ENCODE results near the gene ELL. TPM values are rescaled to one million over a fixed set of nuclear protein-coding genes. Genes with fewer than 3 reads are reported as not detected.

ELL gene
- polyA plus RNA-seq, 1 of the 3 experiments (the other 2 are of a cell fraction): 7.4 TPM

- TF ChIP-seq, protein P1, sequence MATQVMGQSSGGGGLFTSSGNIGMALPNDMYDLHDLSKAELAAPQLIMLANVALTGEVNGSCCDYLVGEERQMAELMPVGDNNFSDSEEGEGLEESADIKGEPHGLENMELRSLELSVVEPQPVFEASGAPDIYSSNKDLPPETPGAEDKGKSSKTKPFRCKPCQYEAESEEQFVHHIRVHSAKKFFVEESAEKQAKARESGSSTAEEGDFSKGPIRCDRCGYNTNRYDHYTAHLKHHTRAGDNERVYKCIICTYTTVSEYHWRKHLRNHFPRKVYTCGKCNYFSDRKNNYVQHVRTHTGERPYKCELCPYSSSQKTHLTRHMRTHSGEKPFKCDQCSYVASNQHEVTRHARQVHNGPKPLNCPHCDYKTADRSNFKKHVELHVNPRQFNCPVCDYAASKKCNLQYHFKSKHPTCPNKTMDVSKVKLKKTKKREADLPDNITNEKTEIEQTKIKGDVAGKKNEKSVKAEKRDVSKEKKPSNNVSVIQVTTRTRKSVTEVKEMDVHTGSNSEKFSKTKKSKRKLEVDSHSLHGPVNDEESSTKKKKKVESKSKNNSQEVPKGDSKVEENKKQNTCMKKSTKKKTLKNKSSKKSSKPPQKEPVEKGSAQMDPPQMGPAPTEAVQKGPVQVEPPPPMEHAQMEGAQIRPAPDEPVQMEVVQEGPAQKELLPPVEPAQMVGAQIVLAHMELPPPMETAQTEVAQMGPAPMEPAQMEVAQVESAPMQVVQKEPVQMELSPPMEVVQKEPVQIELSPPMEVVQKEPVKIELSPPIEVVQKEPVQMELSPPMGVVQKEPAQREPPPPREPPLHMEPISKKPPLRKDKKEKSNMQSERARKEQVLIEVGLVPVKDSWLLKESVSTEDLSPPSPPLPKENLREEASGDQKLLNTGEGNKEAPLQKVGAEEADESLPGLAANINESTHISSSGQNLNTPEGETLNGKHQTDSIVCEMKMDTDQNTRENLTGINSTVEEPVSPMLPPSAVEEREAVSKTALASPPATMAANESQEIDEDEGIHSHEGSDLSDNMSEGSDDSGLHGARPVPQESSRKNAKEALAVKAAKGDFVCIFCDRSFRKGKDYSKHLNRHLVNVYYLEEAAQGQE (IDR thresholded peaks at IDR 0.05; ENCODE audit: low read depth, low read length): no peak
- TF ChIP-seq TEAD4 (IDR thresholded peaks at IDR 0.05; ENCODE audit: borderline replicate concordance, insufficient read depth) (no peak), YY1 (IDR thresholded peaks at IDR 0.05; ENCODE audit: low read depth) (0 out of 2 replicates have a peak, but pooled peaks have one; percentile 13), TCF12 (IDR thresholded peaks at IDR 0.05) (no peak), IRF3 (IDR thresholded peaks at IDR 0.05; ENCODE audit: low read depth, low read length) (no peak), NRF1 (IDR thresholded peaks at IDR 0.05; ENCODE audit: low read depth, low read length) (peak; percentile 83)
Measured at GRCh38 chr19:18557411-18558201, 35.7 kb upstream of the ELL start, which contains the start of gene KXD1 (continued).

DNA sequence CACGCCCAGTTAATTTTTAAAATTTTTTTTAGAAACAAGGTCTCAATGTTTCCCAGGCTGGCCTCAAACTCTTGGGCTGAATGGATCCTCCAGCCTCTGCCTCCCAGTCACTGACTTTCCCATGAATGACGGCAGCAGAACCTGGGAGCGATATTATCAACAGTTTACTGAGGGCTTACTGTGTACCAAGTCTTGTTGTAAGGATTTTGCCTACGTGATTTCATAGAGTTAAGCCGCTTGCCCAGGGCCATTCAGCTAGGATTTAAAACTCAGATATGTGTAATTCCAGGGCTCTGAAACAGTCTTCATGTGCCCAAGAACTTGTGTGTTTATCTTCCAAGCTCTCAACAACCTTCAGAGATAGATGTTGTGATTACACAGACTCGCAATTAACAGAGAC lies 29.8 kb upstream of the ELL start:
- POLR2A ChIA-PET: no interaction called here
- no peaks in the 10 kb centered on the region for H3K27me3 ChIP-seq (ENCODE audit: insufficient read depth)
- H3K4me3 ChIP-seq (ENCODE audit: low read depth in 2 of 2, low read length in 1 of 2): no peak overlapping the region
- no peaks in the 10 kb centered on the region for H3K9me3 ChIP-seq
- peak overlapping the region; percentile 35; the same call in 1 of the 2 replicates for H2AFZ ChIP-seq (ENCODE audit: low read depth)
- no peaks in the 10 kb centered on the region for H3K79me2 ChIP-seq (ENCODE audit: insufficient read depth)
- TF ChIP-seq, protein P2, sequence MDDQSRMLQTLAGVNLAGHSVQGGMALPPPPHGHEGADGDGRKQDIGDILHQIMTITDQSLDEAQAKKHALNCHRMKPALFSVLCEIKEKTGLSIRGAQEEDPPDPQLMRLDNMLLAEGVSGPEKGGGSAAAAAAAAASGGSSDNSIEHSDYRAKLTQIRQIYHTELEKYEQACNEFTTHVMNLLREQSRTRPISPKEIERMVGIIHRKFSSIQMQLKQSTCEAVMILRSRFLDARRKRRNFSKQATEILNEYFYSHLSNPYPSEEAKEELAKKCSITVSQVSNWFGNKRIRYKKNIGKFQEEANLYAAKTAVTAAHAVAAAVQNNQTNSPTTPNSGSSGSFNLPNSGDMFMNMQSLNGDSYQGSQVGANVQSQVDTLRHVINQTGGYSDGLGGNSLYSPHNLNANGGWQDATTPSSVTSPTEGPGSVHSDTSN (IDR thresholded peaks at IDR 0.05): no peak
- TF ChIP-seq RFX5 (IDR thresholded peaks at IDR 0.05; ENCODE audit: low read length) (no peak), MEF2A (IDR thresholded peaks at IDR 0.05; ENCODE audit: borderline replicate concordance, low read depth) (no peak), NRF1 (IDR thresholded peaks at IDR 0.05; ENCODE audit: low read depth, low read length) (no peak), POLR2AphosphoS5 (IDR thresholded peaks at IDR 0.05; ENCODE audit: low read depth, low read length) (no peak), EP300 (IDR thresholded peaks at IDR 0.05; ENCODE audit: borderline replicate concordance in 1 of 2, low read depth in 1 of 2, low read length in 1 of 2) (no peak), ZBTB33 (IDR thresholded peaks at IDR 0.05; ENCODE audit: borderline replicate concordance, low read depth) (no peak), USF2 (IDR thresholded peaks at IDR 0.05; ENCODE audit: borderline replicate concordance, low read depth, low read length) (no peak), MXI1 (IDR thresholded peaks at IDR 0.05; ENCODE audit: low read depth, low read length) (no peak), USF1 (IDR thresholded peaks at IDR 0.05; ENCODE audit: borderline replicate concordance, low read depth) (no peak)
- TF ChIP-seq, protein P3, sequence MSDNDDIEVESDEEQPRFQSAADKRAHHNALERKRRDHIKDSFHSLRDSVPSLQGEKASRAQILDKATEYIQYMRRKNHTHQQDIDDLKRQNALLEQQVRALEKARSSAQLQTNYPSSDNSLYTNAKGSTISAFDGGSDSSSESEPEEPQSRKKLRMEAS (IDR thresholded peaks at IDR 0.05; ENCODE audit: low read depth): no peak
- no peaks in the 10 kb centered on the region for H3K4me1 ChIP-seq (ENCODE audit: control insufficient read depth in 1 of 2, insufficient read depth in 2 of 2, low read depth in 1 of 2, low read length in 1 of 2)
- H3F3A ChIP-seq (replicated peaks; ENCODE audit: insufficient read depth): peaks cover 3% of the 10 kb centered on the region
- H4K20me1 ChIP-seq (ENCODE audit: insufficient read depth): no peaks in the 10 kb centered on the region
- H3K36me3 ChIP-seq (replicated peaks in 1 of 2; ENCODE audit: control insufficient read depth in 1 of 2, insufficient read depth in 2 of 2, low read length in 1 of 2): no peaks in the 10 kb centered on the region
- DNase-seq: no peak
- H3K9ac ChIP-seq: no peak overlapping the region
- H3K27ac ChIP-seq (ENCODE audit: low read depth in 2 of 2, low read length in 1 of 2): no peak overlapping the region
- no peak overlapping the region for H3K4me2 ChIP-seq
- 67% methylated on average over 6 of the region's 6 CpGs for whole genome bisulfite sequencing (ENCODE audit: low lambda C conversion rate)
- no peaks in the 10 kb centered on the region for H3K9me2 ChIP-seq
- CTCF ChIA-PET: interaction anchor here (0.7 to 1.0 kb wide), 2 partner anchors 32 to 83 kb away, joined by 3 read pairs; no protein-coding TSS in a partner anchor
